Ishikawa (cell line): ENCODE results near the gene STOM.

Experiments
- CEBPB ChIP-seq: IDR thresholded peaks from 2 replicates; pipeline ENCODE4 v1.6.1; 2012
- CREB1 ChIP-seq: IDR thresholded peaks from 2 replicates; pipeline ENCODE4 v1.6.1; 2012; ENCODE audit warnings: low read depth
- EGR1 ChIP-seq: IDR thresholded peaks from 2 replicates; pipeline ENCODE4 v1.6.1; 2012
- EP300 ChIP-seq: IDR thresholded peaks from 2 replicates; pipeline ENCODE4 v1.6.1; 2012; ENCODE audit warnings: borderline replicate concordance
- FOXM1 ChIP-seq: IDR thresholded peaks from 2 replicates; pipeline ENCODE4 v1.6.1; 2012; ENCODE audit warnings: low read depth, borderline replicate concordance
- NFIC ChIP-seq: IDR thresholded peaks from 2 replicates; pipeline ENCODE4 v1.6.1; 2012
- RAD21 ChIP-seq: IDR thresholded peaks from 2 replicates; pipeline ENCODE4 v1.6.1; 2012; ENCODE audit warnings: low read depth
- TAF1 ChIP-seq: IDR thresholded peaks from 2 replicates; pipeline ENCODE4 v1.6.1; 2012; ENCODE audit warnings: low read depth, mild to moderate bottlenecking
- TCF12 ChIP-seq: IDR thresholded peaks from 2 replicates; pipeline ENCODE4 v1.6.1; 2012; ENCODE audit warnings: low read depth
- TEAD4 ChIP-seq: IDR thresholded peaks from 2 replicates; pipeline ENCODE4 v1.6.1; 2012
- YY1 ChIP-seq: IDR thresholded peaks from 2 replicates; pipeline ENCODE4 v1.6.1; 2012; ENCODE audit warnings: low read depth
- ZBTB7A ChIP-seq: IDR thresholded peaks from 2 replicates; pipeline ENCODE4 v1.6.1; 2012; ENCODE audit warnings: low read depth
- TF ChIP-seq, protein P1 (sequence below): IDR thresholded peaks from 2 replicates; pipeline ENCODE4 v1.6.1; 2012; ENCODE audit warnings: low read depth, mild to moderate bottlenecking
- TF ChIP-seq, protein P2 (sequence below): IDR thresholded peaks from 2 replicates; pipeline ENCODE4 v1.6.1; 2012
- TF ChIP-seq, protein P3 (sequence below): IDR thresholded peaks from 2 replicates; pipeline ENCODE4 v1.6.1; 2012

Gene STOM

DNA sequence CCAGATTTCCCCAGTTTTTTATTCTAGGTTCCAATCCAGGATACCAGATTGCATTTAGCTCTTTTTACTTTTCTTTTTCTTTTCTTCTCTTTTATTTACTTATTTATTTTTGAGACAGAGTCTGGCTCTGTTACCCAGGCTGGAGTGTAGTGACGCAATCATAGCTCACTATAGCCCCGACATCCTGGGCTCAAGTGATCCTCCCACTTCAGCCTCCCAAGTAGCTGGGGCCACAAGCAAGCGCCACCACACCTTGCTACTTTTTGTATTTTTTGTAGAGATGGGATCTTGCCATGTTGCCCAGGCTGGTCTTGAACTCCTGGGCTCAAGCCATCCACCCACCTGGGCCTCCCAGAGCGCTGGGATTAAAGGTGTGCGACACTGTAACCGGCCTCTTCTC, 53.7 kb downstream of the STOM start:
- TF ChIP-seq EGR1, result no peak
- TF ChIP-seq ZBTB7A, result no peak
- TF ChIP-seq TCF12, result no peak
- TF ChIP-seq, protein P1, sequence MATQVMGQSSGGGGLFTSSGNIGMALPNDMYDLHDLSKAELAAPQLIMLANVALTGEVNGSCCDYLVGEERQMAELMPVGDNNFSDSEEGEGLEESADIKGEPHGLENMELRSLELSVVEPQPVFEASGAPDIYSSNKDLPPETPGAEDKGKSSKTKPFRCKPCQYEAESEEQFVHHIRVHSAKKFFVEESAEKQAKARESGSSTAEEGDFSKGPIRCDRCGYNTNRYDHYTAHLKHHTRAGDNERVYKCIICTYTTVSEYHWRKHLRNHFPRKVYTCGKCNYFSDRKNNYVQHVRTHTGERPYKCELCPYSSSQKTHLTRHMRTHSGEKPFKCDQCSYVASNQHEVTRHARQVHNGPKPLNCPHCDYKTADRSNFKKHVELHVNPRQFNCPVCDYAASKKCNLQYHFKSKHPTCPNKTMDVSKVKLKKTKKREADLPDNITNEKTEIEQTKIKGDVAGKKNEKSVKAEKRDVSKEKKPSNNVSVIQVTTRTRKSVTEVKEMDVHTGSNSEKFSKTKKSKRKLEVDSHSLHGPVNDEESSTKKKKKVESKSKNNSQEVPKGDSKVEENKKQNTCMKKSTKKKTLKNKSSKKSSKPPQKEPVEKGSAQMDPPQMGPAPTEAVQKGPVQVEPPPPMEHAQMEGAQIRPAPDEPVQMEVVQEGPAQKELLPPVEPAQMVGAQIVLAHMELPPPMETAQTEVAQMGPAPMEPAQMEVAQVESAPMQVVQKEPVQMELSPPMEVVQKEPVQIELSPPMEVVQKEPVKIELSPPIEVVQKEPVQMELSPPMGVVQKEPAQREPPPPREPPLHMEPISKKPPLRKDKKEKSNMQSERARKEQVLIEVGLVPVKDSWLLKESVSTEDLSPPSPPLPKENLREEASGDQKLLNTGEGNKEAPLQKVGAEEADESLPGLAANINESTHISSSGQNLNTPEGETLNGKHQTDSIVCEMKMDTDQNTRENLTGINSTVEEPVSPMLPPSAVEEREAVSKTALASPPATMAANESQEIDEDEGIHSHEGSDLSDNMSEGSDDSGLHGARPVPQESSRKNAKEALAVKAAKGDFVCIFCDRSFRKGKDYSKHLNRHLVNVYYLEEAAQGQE, result no peak
- no peak for TF ChIP-seq NFIC
- TF ChIP-seq RAD21, result no peak

DNA sequence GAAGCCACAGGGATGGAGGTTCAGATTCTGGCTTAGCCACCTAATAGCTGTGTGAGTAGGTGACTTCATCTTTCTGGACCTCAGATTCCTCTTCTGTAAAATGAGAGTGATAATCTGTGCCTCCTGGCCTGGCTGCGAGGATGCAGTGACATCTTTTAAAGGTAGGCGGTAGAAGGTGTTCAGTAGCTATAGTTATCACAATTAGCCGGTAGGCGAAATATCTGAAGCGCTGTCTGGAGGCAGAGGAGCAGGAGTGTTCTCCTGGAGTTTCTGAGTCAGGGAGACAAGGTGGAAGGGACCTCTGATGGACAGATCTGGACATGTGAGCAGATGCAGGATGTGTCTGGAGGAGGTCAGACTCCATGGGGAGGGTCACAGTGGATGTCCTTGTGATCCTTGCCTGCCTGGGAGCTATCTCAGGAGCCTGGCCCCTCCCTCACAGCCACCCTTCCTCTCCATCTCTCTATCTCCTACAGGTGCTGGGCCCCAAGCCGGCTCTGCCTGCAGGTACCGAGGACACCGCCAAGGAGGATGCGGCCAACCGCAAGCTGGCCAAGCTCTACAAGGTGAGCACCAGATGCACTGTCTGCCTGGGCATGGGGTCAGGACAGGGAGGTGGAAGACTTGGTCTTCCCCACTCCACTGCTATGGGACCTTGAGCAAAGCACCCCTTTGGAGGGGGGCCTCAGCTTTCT, 56.4 kb downstream of the STOM start:
- TF ChIP-seq, protein P2, sequence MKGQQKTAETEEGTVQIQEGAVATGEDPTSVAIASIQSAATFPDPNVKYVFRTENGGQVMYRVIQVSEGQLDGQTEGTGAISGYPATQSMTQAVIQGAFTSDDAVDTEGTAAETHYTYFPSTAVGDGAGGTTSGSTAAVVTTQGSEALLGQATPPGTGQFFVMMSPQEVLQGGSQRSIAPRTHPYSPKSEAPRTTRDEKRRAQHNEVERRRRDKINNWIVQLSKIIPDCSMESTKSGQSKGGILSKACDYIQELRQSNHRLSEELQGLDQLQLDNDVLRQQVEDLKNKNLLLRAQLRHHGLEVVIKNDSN, result no peak
- no peak for TF ChIP-seq CREB1
- TF ChIP-seq, protein P1, result no peak
- no peak for TF ChIP-seq CEBPB
- no peak for TF ChIP-seq RAD21
- TF ChIP-seq, protein P3, sequence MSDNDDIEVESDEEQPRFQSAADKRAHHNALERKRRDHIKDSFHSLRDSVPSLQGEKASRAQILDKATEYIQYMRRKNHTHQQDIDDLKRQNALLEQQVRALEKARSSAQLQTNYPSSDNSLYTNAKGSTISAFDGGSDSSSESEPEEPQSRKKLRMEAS, result no peak
- no peak for TF ChIP-seq NFIC
- no peak for TF ChIP-seq ZBTB7A
- no peak for TF ChIP-seq EP300
- no peak for TF ChIP-seq TAF1
- no peak for TF ChIP-seq FOXM1
- no peak for TF ChIP-seq TEAD4
- no peak for TF ChIP-seq TCF12

DNA sequence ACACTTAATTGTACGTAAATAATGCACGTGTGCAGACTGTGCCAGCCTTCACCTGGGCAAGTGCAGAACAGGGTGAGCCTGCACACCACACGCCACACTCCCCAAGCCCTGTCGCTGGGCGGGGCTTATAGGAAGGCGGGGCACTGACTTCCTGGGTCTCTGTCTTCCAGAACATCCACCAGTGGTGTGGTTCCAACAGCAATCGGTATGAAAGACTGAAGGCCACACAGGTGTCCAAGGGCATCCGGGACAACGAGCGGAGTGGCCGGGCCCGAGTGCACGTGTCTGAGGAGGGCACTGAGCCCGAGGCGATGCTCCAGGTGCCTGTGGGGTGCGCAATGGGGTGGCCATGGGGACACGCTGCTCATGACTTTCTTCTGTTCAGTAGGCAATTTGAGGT, 57.9 kb downstream of the STOM start:
- TF ChIP-seq ZBTB7A, result no peak
- TF ChIP-seq TAF1, result no peak
- TF ChIP-seq, protein P2, result no peak
- TF ChIP-seq, protein P1, result no peak
- no peak for TF ChIP-seq NFIC
- TF ChIP-seq EP300, result no peak
- no peak for TF ChIP-seq FOXM1
- TF ChIP-seq EGR1, result no peak
- TF ChIP-seq CEBPB, result no peak
- TF ChIP-seq, protein P3, result no peak
- TF ChIP-seq TCF12, result no peak
- TF ChIP-seq YY1, result no peak
- TF ChIP-seq CREB1, result no peak
- TF ChIP-seq RAD21, result no peak
- TF ChIP-seq TEAD4, result no peak

DNA sequence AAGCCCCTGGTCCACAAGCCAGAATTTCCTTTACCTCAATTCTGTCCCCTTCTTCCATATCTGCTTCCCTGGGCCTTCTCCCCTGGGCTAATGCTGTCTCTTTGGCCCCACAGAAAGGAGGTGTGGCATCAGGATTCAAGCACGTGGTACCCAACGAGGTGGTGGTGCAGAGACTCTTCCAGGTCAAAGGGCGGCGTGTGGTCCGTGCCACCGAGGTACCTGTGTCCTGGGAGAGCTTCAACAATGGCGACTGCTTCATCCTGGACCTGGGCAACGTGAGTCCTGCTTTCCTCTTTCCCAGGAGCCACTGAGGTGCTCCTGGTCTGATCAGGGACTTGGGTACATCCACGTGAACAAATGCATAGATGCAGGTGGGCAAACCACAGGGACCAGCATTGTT, 59.5 kb downstream of the STOM start:
- TF ChIP-seq ZBTB7A, result no peak
- no peak for TF ChIP-seq NFIC
- no peak for TF ChIP-seq FOXM1
- no peak for TF ChIP-seq EGR1
- no peak for TF ChIP-seq RAD21
- no peak for TF ChIP-seq TEAD4
- TF ChIP-seq CEBPB, result no peak
- TF ChIP-seq, protein P1, result no peak
- no peak for TF ChIP-seq EP300
- no peak for TF ChIP-seq YY1
- TF ChIP-seq CREB1, result no peak
